Activated CD4-positive, alpha-beta T cell treated with anti-CD3 and anti-CD28 coated beads for 1 hour (primary cell): ENCODE results near the gene FAM222B.

Source experiments
- DNase-seq: peaks from one replicate; pipeline ENCODE4 v3.0.0-alpha.2; 2020

FAM222B gene

GRCh38 chr17:28710861-28711722 lies 131.5 kb downstream of the FAM222B start:
- peak; percentile 85 for DNase-seq

GRCh38 chr17:28707339-28707720 lies 135.3 kb downstream of the FAM222B start:
- no peak for DNase-seq

- DNase-seq: no peak
Observed at GRCh38 chr17:28706471-28707338, 135.9 kb downstream of the FAM222B start.
